Fibroblast of skin of back (primary cell): ENCODE measurements around the gene ELMO2. TPM values are rescaled to one million over a fixed set of nuclear protein-coding genes. Genes with fewer than 3 reads are reported as not detected.

Experiments
- DNase-seq: peaks from one replicate; pipeline ENCODE4 v3.0.0-alpha.2; 2013
- polyA plus RNA-seq, 2 experiments: library from polyadenylated mRNA; unstranded; fragments of 120-200 nt; gene quantifications; one replicate each; pipeline ENCODE4 v1.2.1, GENCODE V29; 2013; ENCODE audit not compliant: insufficient read length in 2 of 2

Gene ELMO2
- 46.8 TPM for polyA plus RNA-seq (2013, experiment 1 of 2; ENCODE audit: insufficient read length)
- 35.0 TPM for polyA plus RNA-seq (2013, experiment 2 of 2; ENCODE audit: insufficient read length)

- DNase-seq = peak; percentile 97
Observed at GRCh38 chr20:46406200-46406985, at the start of gene ELMO2. TSS of gene ELMO2 (minus strand) at chr20:46406615. CDS start at chr20:46394482, 12,133 bp downstream.

GRCh38 chr20:46455729-46456128 lies 49.3 kb upstream of the ELMO2 start:
- DNase-seq = no peak

- DNase-seq = no peak
Observed at GRCh38 chr20:46446851-46447250, 40.4 kb upstream of the ELMO2 start.

GRCh38 chr20:46439837-46440236 lies 33.4 kb upstream of the ELMO2 start:
- no peak for DNase-seq

GRCh38 chr20:46438156-46438750 lies 31.8 kb upstream of the ELMO2 start:
- DNase-seq = peak; percentile 30

DNA sequence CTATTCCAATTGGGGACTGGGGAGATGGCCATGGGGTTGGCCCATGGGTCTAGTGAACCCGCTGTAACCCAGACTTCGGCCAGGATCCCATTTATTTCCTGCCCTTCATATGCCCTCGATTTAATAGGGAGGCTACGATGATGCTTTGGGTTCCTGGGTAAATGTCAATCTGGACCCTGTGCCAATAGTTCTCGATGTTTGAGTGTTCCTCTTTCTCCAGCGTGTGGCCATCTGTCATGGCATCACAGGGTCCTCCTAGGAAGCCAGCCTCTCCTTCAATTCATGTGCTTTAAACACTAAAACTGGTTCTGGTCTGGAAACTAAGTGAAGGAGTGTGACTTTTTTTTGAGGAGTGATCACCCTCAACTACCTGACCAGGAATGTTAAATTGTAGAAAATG lies 28.7 kb upstream of the ELMO2 start:
- DNase-seq = no peak

DNA sequence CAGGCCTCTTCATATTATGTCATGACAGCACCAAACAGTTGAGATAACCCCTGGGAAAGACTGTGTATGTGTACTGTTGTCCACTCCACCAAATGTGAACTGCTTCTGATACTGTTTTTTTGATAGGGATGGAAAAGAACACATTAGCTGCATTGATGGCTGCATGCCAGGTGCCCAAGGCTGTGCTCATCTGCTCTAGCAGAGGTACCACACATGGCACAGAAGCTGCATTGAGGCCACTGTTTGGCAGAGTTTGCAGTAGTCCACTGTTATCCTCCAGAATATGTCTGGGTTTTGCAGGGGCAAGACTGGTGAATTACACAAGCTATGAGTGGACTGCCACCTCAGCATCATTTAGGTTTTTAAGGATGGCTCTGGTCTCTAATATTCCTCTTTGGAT lies 28.2 kb upstream of the ELMO2 start:
- no peak for DNase-seq

DNA sequence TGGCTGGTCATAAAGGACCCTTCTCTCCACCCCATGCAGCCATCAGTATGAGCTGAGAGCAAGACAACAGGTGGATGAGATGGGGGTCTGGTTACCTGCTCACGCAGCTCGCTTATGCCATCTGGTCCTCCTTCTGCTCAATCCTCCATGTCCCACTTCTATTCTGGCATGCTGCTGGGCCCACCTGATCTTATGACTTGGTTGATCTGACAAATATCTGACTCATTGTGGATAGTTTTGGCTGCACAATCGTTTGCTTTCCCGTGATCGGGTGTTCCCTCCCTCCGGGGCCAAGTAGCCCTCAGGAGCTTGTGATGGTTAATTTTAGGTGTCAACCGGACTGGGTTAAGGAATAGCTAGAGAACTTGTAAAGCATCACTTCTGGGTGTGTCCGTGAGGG lies 26.6 kb upstream of the ELMO2 start:
- DNase-seq = no peak

DNA sequence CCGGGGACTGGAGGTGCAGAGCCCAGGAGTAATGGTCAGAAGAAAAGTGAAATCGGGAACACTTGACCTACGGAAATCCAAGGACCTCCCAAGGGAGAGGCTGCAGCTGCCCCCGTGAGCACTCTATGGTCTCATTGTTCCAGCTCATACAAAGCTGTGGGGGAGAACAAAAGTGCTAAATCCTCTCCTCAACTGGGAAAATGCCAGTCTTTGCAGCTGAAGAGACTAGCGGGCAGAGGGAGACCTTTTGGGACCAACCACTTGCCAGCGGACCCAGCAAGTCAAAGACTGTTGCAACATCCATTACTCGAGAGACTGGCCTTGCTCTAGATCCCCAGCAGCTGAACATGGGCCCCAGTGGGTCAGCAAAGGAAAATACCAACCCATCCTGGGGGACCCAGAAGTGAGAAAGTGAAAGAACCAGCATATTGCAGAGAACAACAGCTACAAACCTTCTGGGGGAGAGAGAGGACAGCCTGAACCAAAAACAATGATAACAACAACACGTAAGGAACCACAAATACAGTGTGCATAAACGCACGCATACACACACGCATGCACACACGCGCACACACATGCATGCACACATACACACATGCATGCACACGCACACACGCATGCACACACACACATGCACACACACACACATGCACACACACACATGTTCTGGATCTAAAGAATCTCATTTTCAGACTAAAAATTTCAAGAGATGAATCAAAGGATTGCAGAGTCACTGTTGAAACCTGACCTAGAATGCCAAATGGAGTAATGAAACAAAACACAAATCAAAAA lies 24.7 kb upstream of the ELMO2 start:
- no peak for DNase-seq

GRCh38 chr20:46427384-46427783 lies 21.0 kb upstream of the ELMO2 start:
- no peak for DNase-seq

- DNase-seq = no peak
Observed at GRCh38 chr20:46423882-46424482, 17.6 kb upstream of the ELMO2 start.

DNA sequence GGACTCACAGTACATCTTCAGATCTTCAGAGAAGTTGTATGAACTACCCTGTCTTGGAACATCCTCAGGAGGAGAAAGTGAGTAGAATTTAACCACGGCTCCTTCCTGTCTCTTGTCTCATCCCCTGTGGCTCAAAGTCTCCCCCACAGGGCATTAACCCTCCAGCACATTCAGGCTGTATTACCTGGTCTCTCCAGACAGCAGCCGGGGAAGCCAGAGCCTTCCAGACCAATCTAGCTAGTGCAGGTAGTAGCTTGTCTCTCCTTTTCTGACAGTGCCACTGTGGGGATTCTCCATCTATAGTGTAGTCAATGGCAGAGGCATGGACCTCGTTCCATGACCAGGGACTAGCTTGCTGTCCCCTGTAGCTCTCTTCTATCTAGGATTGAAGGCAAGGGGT lies 16.9 kb upstream of the ELMO2 start:
- DNase-seq = no peak

DNA sequence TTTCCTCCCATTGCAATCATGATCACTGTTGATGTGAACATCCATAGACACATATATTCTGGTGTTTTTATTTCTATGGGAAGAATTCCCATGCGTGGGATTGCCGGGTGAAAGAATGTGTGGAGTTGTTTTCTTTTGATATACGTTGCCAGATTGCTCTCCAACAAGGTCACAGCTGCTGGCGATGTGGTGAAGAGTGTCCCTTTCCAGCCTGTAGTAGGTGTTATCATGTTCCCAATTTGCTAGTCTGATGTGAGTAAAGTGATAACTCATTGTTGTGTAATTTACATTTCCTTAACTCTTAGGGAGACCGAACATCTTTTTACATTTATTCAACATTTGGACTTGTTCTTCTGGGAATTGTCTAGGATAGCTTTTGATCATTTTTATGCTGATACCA lies 14.5 kb upstream of the ELMO2 start:
- DNase-seq = no peak

DNA sequence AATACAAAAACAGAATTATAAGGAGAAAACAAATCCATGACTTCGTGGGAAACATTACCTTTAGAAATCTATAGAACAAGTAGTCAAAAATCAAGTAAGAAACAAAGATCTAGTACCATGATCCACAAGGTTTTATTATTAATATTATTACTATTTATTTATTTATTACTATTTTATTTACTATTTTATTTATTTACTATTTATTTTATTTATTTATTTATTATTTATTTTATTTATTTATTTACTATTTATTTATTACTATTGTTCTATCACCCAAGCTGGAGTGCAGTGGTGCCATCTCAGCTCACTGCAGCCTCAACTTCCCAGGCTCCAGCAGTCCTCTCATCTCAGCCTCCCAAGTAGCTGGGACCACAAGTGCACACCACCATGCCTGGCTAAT lies 13.5 kb upstream of the ELMO2 start:
- DNase-seq = no peak

GRCh38 chr20:46416839-46417238 lies 10.4 kb upstream of the ELMO2 start:
- DNase-seq = no peak

DNA sequence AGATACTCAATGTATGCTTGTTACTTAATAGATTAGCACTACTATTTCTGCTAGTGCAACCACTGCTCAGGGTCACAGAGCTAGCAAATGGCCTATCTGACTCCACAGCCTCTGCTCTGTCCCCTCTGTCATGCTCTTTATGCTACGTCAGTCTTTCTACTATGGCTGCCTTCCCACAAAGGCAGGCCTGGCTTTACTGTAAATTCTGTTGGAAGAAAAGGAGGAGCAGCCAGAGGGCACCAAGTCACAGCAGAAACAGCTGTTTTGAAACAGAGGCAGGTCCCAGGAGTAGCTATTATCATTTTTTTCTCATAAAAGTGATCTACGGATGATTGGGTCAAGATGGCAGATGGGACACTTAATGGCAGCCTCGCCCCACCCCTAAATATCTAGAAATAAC lies 10.0 kb upstream of the ELMO2 start:
- no peak for DNase-seq

DNA sequence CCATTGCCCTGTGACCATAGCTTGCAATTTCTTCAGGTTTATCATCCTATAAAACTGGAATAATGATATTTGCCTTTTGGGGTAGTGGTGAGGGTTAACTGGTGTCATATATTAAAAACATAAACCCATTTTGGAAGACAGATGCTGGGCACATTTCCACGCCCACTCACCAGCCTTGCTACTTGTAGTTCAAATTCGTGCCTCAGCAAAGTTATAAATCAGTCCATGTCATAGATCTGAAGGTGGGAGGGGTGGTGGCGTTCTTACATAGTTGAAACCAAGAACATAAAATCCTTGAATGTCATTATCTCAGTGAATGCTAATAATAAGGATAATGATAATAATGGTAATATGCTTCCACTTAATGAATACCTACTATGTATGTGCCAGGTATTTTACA lies 9.4 kb upstream of the ELMO2 start:
- no peak for DNase-seq

GRCh38 chr20:46414608-46415007 lies 8.2 kb upstream of the ELMO2 start:
- no peak for DNase-seq

DNA sequence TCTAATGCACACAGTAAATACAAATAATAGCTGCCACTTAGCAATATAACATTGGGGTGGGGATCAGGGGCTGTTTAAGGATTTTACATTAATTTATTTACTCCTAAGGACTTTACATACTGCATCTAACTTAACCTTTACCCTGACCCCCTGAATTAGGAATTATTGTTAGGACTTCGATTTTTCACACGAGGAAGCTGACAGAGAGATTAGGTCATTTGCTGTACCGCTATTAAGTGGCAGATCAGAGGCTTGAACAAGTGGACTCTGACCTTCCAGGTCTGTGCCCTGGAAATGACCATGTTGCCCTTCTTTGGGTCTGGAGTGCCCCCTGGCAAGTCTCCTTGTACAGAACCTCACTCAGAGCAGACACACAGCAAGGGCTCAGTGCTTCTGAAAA lies 5.2 kb upstream of the ELMO2 start:
- no peak for DNase-seq

GRCh38 chr20:46408281-46408731 lies 1.9 kb upstream of the ELMO2 start:
- DNase-seq = no peak

GRCh38 chr20:46407671-46407996 lies 1.2 kb upstream of the ELMO2 start:
- DNase-seq = no peak

DNA sequence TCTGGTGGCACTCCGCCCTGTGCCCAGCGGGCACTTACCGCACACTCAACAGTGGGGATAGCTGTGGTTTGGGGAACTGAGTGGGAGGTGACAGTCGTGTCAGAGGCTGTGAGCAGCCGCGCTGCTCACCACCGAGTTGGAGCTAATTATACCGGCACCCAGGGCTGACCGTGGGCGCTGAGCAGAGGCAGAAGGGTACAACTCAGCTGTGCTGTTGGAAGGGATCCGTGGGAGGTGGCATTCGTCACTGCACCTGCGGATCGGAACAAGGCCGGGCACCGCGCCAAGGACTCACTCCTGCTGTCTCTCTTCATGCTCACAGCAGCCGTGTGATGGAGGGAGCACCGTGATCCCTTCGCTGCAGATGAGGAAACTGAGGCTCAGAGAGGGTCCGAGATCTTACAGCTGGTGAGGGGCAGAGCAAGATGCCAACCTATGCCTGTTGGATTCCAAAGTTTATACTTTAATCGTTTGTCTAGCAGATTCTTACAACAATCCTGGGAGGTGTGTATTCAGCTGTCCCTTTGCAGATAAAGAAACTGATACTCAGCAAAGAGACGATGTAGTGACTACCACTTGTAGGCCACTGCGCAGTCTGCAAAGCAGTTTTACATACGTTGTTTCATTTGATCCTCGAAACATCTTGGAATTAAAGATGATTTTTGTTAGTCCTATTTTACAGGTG lies 713 bp upstream of the ELMO2 start:
- DNase-seq = no peak
